Endothelial cell of umbilical vein (primary cell): ENCODE results near the gene IFITM2. TPM values are rescaled to one million over a fixed set of nuclear protein-coding genes. Genes with fewer than 3 reads are reported as not detected.
"Not testable (repeated sequence)": the region's sequence is repeated elsewhere in the genome, so short reads cannot be mapped to it uniquely, and the experiment has no call there.

Experiments
- BruUV-seq: library from RNA; stranded (reverse); fragments of 400-500 nt; replicated peaks from 2 replicates; lab custom pipeline; 2021; lab: Mats Ljungman, UMichigan
- CTCF ChIA-PET: fragments of 300-600, 350-600 bp; sonication (Branson Sonifier 250); formaldehyde crosslinking; loops from one replicate; lab custom pipeline; 2021; ENCODE audit warnings: antibody characterized with exemption, inconsistent platforms; lab: Charles Lee
- POLR2A ChIA-PET: fragments of 300-600, 350-600 bp; sonication (Branson Sonifier 250); formaldehyde crosslinking; loops from one replicate; lab custom pipeline; 2021; ENCODE audit warnings: antibody characterized with exemption, inconsistent platforms; lab: Charles Lee
- DNase-seq: peaks from one replicate; pipeline ENCODE4 v3.0.0-alpha.2; 2011; ENCODE audit warnings: low read depth, low spot score
- FAIRE-seq: peaks from 2 replicates; lab custom pipeline; 2011; peaks lifted over from hg19 to GRCh38; lab: Jason Lieb, UNC
- H2AFZ ChIP-seq: 2 replicates; pipeline ENCODE4 v1.6.0; 2012; ENCODE audit warnings: low read depth, low read length, control low read depth, inconsistent platforms
- H3K27ac ChIP-seq: 2 replicates; pipeline ENCODE4 v1.5.1; 2011; ENCODE audit warnings: low read depth, mild to moderate bottlenecking, control low read depth, low read length, moderate library complexity; ENCODE audit not compliant: insufficient read depth
- H3K27me3 ChIP-seq, 2 experiments: 2 replicates each; pipeline versions ENCODE4 v1.6.0 to v1.6.1; 2011; ENCODE audit warnings: low read length in 2 of 2, mixed read lengths in 1 of 2; ENCODE audit not compliant: control insufficient read depth in 2 of 2, insufficient read depth in 2 of 2
- H3K36me3 ChIP-seq, 2 experiments: 2 replicates in 1 of 2; 3 replicates in 1 of 2; pipeline ENCODE4 v1.5.1; 2011; ENCODE audit warnings: low read length in 2 of 2, mild to moderate bottlenecking in 1 of 2, moderate library complexity in 1 of 2; ENCODE audit not compliant: control insufficient read depth in 2 of 2, insufficient read depth in 2 of 2; ENCODE audit errors: extremely low read depth in 1 of 2
- H3K4me1 ChIP-seq: 3 replicates; pipeline ENCODE4 v1.5.1; 2011; ENCODE audit warnings: mild to moderate bottlenecking, low read length; ENCODE audit not compliant: control insufficient read depth, insufficient read depth; ENCODE audit errors: extremely low read depth
- H3K4me2 ChIP-seq: 2 replicates; pipeline ENCODE4 v1.6.1; 2011; ENCODE audit warnings: low read length, control low read depth, mixed read lengths; ENCODE audit not compliant: insufficient read depth
- H3K4me3 ChIP-seq, 3 experiments: fragments of 200-600 bp in 1 of 3; sonication (generic), shearing (Covaris generic) in 1 of 3; replicated peaks in 1 of 3; 2 replicates each; pipeline ENCODE4 v1.5.1; 2011 to 2016; ENCODE audit warnings: control low read depth in 3 of 3, low read length in 3 of 3, mild to moderate bottlenecking in 2 of 3, inconsistent platforms in 1 of 3, low read depth in 1 of 3, moderate library complexity in 1 of 3; ENCODE audit not compliant: insufficient read depth in 1 of 3
- H3K79me2 ChIP-seq: 2 replicates; pipeline ENCODE4 v1.6.0; 2012; ENCODE audit warnings: low read length, inconsistent platforms; ENCODE audit not compliant: control insufficient read depth, insufficient read depth
- H3K9ac ChIP-seq: replicated peaks from 2 replicates; pipeline ENCODE3; 2011; ENCODE audit warnings: low read length, control low read depth; ENCODE audit not compliant: insufficient read depth; ENCODE audit errors: extremely low read depth
- H3K9me1 ChIP-seq: replicated peaks from 3 replicates; pipeline ENCODE4 v1.6.0; 2011; ENCODE audit warnings: mild to moderate bottlenecking, low read length; ENCODE audit not compliant: control insufficient read depth, insufficient read depth; ENCODE audit errors: extremely low read depth
- H3K9me3 ChIP-seq: replicated peaks from 2 replicates; pipeline ENCODE4 v1.5.1; 2012; ENCODE audit warnings: low read length, inconsistent platforms; ENCODE audit not compliant: control insufficient read depth, insufficient read depth
- H4K20me1 ChIP-seq: replicated peaks from 2 replicates; pipeline ENCODE3; 2011; ENCODE audit warnings: mild to moderate bottlenecking, low read length; ENCODE audit not compliant: control insufficient read depth, insufficient read depth; ENCODE audit errors: extremely low read depth
- CTCF ChIP-seq, 2 donors: IDR thresholded peaks; 1 replicate in 1 of 2; 2 replicates in 1 of 2; pipeline ENCODE4 v1.5.1; 2011; ENCODE audit warnings: low read length in 2 of 2, mild to moderate bottlenecking in 2 of 2, moderate library complexity in 2 of 2, control low read depth in 1 of 2, inconsistent platforms in 1 of 2, low read depth in 1 of 2; ENCODE audit not compliant: insufficient read depth in 1 of 2; ENCODE audit errors: extremely low read depth in 1 of 2
- EZH2 ChIP-seq: IDR thresholded peaks from 2 replicates; pipeline ENCODE4 v1.6.1; 2012; ENCODE audit warnings: borderline replicate concordance, low read depth, mild to moderate bottlenecking, moderate library complexity, low read length, inconsistent platforms; ENCODE audit not compliant: severe bottlenecking
- FOS ChIP-seq: IDR thresholded peaks from 2 replicates; pipeline ENCODE4 v1.6.1; 2011; ENCODE audit warnings: mild to moderate bottlenecking, low read length, moderate library complexity, borderline replicate concordance; ENCODE audit not compliant: insufficient read depth
- GATA2 ChIP-seq: IDR thresholded peaks from 2 replicates; pipeline ENCODE4 v1.7.0; 2011; ENCODE audit warnings: low read depth, mild to moderate bottlenecking, moderate library complexity, mixed read lengths, low read length; ENCODE audit not compliant: insufficient read length, insufficient read depth
- JUN ChIP-seq: IDR thresholded peaks from 2 replicates; pipeline ENCODE4 v1.6.1; 2011; ENCODE audit warnings: borderline replicate concordance, low read depth; ENCODE audit not compliant: insufficient read length, insufficient read depth
- MYC ChIP-seq: IDR thresholded peaks from one replicate; pipeline ENCODE4 v1.6.1; 2011; ENCODE audit warnings: mild to moderate bottlenecking, low read depth, low read length
- POLR2A ChIP-seq: IDR thresholded peaks from 2 replicates; pipeline ENCODE4 v1.6.1; 2012; ENCODE audit warnings: low read depth, mild to moderate bottlenecking, control low read depth, low read length
- POLR2AphosphoS5 ChIP-seq: IDR thresholded peaks from 2 replicates; pipeline ENCODE4 v1.6.1; 2012; ENCODE audit warnings: low read depth, mild to moderate bottlenecking, control low read depth, low read length, moderate library complexity; ENCODE audit not compliant: insufficient read depth
- dilution Hi-C: fragments of 300-500 bp; cut with MboI; formaldehyde crosslinking; loops from one replicate; pipeline ENCODE4 v1.15.0; 2019; ENCODE audit warnings: low sequenced_read_pairs; ENCODE audit not compliant: extremely low pct_ligation_motif_present
- intact Hi-C: fragments of 100-400 bp; cut with micrococcal nuclease; formaldehyde crosslinking; loops from one replicate; pipeline ENCODE4 v1.10.0; 2022
- polyA plus RNA-seq, 4 experiments: library from polyadenylated mRNA; depleted of rRNA in 3 of 4; stranded (reverse) in 3 of 4; unstranded in 1 of 4; fragments of >200 nt; gene quantifications; 2 replicates each; pipeline versions ENCODE4 v1.2.1 to v1.2.3, GENCODE V29; 2011 to 2012; ENCODE audit warnings: missing spikeins in 1 of 4
- total RNA-seq: library from RNA; stranded (reverse); gene quantifications from 2 replicates; pipeline ENCODE4 v1.2.3, GENCODE V29; 2021
- TF ChIP-seq, protein P1 (sequence below): IDR thresholded peaks from 2 replicates; pipeline ENCODE4 v1.6.1; 2011; ENCODE audit not compliant: insufficient read depth, insufficient read length

The IFITM2 gene
- total and polyA plus RNA-seq, 2 donors (not counting 3 experiments of a cell fraction or from before 2014, with no cell fraction given), result 219 to 1,135 TPM

DNA sequence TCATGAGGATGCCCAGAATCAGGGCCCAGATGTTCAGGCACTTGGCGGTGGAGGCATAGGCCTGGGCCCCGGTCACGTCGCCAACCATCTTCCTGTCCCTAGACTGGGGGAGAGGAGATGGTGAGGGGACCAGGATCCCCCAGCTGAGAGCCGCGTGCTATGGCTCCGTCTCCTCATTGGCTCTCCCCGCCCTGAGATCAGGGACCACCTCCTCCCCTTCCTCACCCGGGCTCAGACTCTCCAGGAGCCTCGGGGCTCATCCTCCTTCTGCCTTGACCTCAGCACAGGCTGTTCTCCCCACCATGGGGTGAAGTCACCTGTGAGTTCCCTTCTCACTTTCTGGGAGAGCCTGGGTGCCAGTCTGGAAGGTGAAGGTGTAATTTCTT is 12.3 kb downstream of the IFITM2 start:
- H3K9me1 ChIP-seq, H3K9ac ChIP-seq, H3K27ac ChIP-seq, FAIRE-seq, POLR2A ChIA-PET, dilution Hi-C loops, H4K20me1 ChIP-seq, H2AFZ ChIP-seq, H3K36me3 ChIP-seq, H3K9me3 ChIP-seq, H3K4me1 ChIP-seq, BruUV-seq, DNase-seq: not testable (repeated sequence)
- peak overlapping the region; percentile 79 for H3K4me2 ChIP-seq
- CTCF ChIA-PET, result interaction anchor here (1.2 kb wide), 1 partner anchor 12 kb away, joined by 3 read pairs; the partner anchor contains the start of gene IFITM2
- H3K27me3 ChIP-seq, result peaks cover 19 to 28% of the 10 kb centered on the region in 2 experiments
- peak overlapping the region; percentile 74 to 84 (median 80) for H3K4me3 ChIP-seq
- peaks cover 12% of the 10 kb centered on the region for H3K79me2 ChIP-seq
- TF ChIP-seq POLR2A, result peak; percentile 25
- intact Hi-C loops, result loop anchor here (1.0 kb wide), 1 partner anchor 36 kb away; no protein-coding TSS in a partner anchor

DNA sequence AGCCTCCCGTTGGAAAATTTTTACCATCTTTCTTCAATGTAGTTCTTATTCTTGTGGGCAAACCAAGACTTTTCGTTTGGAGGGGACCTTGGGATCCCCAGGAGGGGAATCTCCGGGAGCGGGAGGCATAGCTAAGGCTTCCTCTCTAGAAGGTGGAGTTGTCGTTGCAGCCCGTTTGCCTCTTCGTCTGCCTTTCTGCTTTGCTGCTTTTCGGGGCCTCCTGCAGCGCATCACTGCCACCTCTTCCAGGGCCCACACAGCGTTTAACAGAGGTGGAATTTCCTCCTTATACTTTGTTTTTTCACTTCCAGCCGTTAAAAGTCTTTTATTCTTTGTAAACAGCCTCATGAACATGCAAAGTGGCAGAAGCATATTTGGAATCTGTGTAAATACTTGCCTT is 16.5 kb downstream of the IFITM2 start:
- ChIA-PET POLR2A (no interaction called here), CTCF (no interaction called here)
- H3K36me3 ChIP-seq, result no peaks in the 10 kb centered on the region
- H3K9me3 ChIP-seq, result no peaks in the 10 kb centered on the region
- no peaks in the 10 kb centered on the region for H3K9me1 ChIP-seq
- H3K9ac ChIP-seq, result no peak overlapping the region
- no peaks in the 10 kb centered on the region for H3K27me3 ChIP-seq
- no peak overlapping the region for H3K27ac ChIP-seq
- peaks cover 17% of the 10 kb centered on the region for H3K4me1 ChIP-seq
- H2AFZ ChIP-seq, result no peak overlapping the region
- peaks cover 12% of the 10 kb centered on the region for H3K79me2 ChIP-seq
- FAIRE-seq (no peak), DNase-seq (no peak)
- dilution Hi-C loops (no loop called here), intact Hi-C loops (no loop called here)
- H4K20me1 ChIP-seq, result no peaks in the 10 kb centered on the region
- no peak overlapping the region for H3K4me2 ChIP-seq
- no peak overlapping the region for H3K4me3 ChIP-seq
- BruUV-seq, result no TSS peak
- TF ChIP-seq JUN (no peak), GATA2 (no peak), POLR2A (no peak), EZH2 (no peak), MYC (no peak), CTCF (IDR thresholded peaks at IDR 0.05; ENCODE audit: extremely low read depth in 1 of 2, insufficient read depth in 1 of 2, low read depth in 1 of 2, low read length in 2 of 2) (no peak), POLR2AphosphoS5 (no peak), FOS (no peak)
- TF ChIP-seq, protein P1, sequence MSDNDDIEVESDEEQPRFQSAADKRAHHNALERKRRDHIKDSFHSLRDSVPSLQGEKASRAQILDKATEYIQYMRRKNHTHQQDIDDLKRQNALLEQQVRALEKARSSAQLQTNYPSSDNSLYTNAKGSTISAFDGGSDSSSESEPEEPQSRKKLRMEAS, result no peak
